RPMI7951 (cell line): ENCODE results near the gene KCNK13. TPM values are rescaled to one million over a fixed set of nuclear protein-coding genes. Genes with fewer than 3 reads are reported as not detected.
"Not testable (repeated sequence)": the region's sequence is repeated elsewhere in the genome, so short reads cannot be mapped to it uniquely, and the experiment has no call there.

Source experiments
- DNase-seq: peaks from one replicate; pipeline ENCODE4 v3.0.0-alpha.2; 2012; ENCODE audit warnings: low read depth
- total RNA-seq: library from RNA; depleted of rRNA; stranded (reverse); fragments of >200 nt; shearing (Covaris generic); gene quantifications from 2 replicates; pipeline ENCODE4 v1.2.3, GENCODE V29; 2014; rRNA removed

The KCNK13 gene
- total RNA-seq, 1 experiment from 2014 or later = not detected

GRCh38 chr14:90193925-90194324 is 132.1 kb downstream of the KCNK13 start:
- DNase-seq = no peak

GRCh38 chr14:90194706-90195105 is 132.9 kb downstream of the KCNK13 start:
- no peak for DNase-seq

- no peak for DNase-seq
Measured at GRCh38 chr14:90198541-90199060, 136.8 kb downstream of the KCNK13 start.

- DNase-seq = not testable (repeated sequence)
Measured at GRCh38 chr14:90200546-90200945, 138.8 kb downstream of the KCNK13 start.

GRCh38 chr14:90201344-90201743 is 139.6 kb downstream of the KCNK13 start:
- no peak for DNase-seq

- no peak for DNase-seq
Measured at GRCh38 chr14:90204516-90204915, 142.7 kb downstream of the KCNK13 start.

GRCh38 chr14:90213099-90213748 is 151.4 kb downstream of the KCNK13 start:
- no peak for DNase-seq

GRCh38 chr14:90228478-90228877 is 166.7 kb downstream of the KCNK13 start:
- DNase-seq = no peak

GRCh38 chr14:90229942-90230341 is 168.1 kb downstream of the KCNK13 start:
- DNase-seq = not testable (repeated sequence)

Other genes with a start within 250 kb of the KCNK13 start
- gene EFCAB11, start 107.3 kb upstream of the KCNK13 start, total RNA-seq = 13.5 and 18.6 TPM in 2 replicates
- 41.2 and 48.7 TPM in 2 replicates for gene TDP1, start 106.1 kb upstream of the KCNK13 start, total RNA-seq
- 161 and 194 TPM in 2 replicates for gene PSMC1, start 194.6 kb downstream of the KCNK13 start, total RNA-seq